Stomach (tissue), 4 donors: ENCODE results near the gene MTMR2.

Experiments
- CTCF ChIP-seq, 7 experiments: fragments of 450-650 bp in 4 of 7; fragments of 200-600 bp in 3 of 7; sonication (generic) in 3 of 7; IDR thresholded peaks; one replicate each; pipeline ENCODE4 v1.5.1; 2016 to 2019; ENCODE audit warnings: antibody characterized with exemption in 7 of 7, control low read depth in 2 of 7, mild to moderate bottlenecking in 1 of 7
- EP300 ChIP-seq: sonication (generic); formaldehyde crosslinking; IDR thresholded peaks from one replicate; pipeline ENCODE4 v1.6.1; 2017; ENCODE audit warnings: antibody characterized with exemption
- POLR2A ChIP-seq, 4 donors: fragments of 450-650 bp; IDR thresholded peaks; one replicate each; pipeline ENCODE4 v1.6.1; 2016; ENCODE audit warnings: antibody characterized with exemption in 4 of 4, control low read depth in 2 of 4, mild to moderate bottlenecking in 1 of 4, moderate library complexity in 1 of 4
- POLR2AphosphoS5 ChIP-seq, 3 donors: sonication (generic); formaldehyde crosslinking; IDR thresholded peaks; one replicate each; pipeline ENCODE4 v1.6.1; 2016; ENCODE audit warnings: antibody characterized with exemption in 3 of 3

DNA sequence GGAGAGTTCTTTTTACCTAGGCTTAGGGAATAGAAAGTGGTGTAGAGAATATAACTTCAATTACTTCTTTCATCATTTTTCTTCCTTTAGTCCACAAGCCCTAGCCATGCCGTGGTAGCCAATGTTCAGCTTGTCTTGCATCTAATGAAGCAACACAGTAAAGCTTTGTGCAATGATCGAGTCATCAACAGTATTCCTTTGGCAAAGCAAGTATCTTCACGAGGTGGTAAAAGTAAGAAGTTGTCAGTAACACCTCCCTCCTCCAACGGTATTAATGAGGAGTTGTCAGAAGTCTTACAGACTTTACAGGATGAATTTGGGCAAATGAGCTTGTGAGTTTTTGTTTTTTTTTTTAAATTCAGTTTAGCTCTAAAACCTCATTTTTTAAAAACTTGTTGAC is 96.2 kb downstream of the MTMR2 start:
- no peak for TF ChIP-seq POLR2A (IDR thresholded peaks at IDR 0.05)
- TF ChIP-seq CTCF (IDR thresholded peaks at IDR 0.05), result no peak
- no peak for TF ChIP-seq POLR2AphosphoS5 (IDR thresholded peaks at IDR 0.05)
- TF ChIP-seq EP300, result no peak
